K562 (cell line): Measurements from ENCODE around the gene DNAJC25. TPM values are rescaled to one million over a fixed set of nuclear protein-coding genes. Genes with fewer than 3 reads are reported as not detected.

Source experiments
- BACH1 ChIP-seq: fragments of 200-800 bp; sonication (Bioruptor generic); IDR thresholded peaks from 2 replicates; pipeline ENCODE4 v1.6.1; 2016; ENCODE audit warnings: missing genetic modification characterization, missing compliant biosample characterization
- DIDO1 ChIP-seq: fragments of 450-650 bp; IDR thresholded peaks from 2 replicates; pipeline ENCODE4 v1.6.1; 2016; ENCODE audit warnings: low read depth, missing biosample characterization, missing genetic modification characterization
- FOXM1 ChIP-seq, 2 experiments: fragments of 450-650 bp in 1 of 2; sonication (generic) in 1 of 2; formaldehyde crosslinking in 1 of 2; IDR thresholded peaks; 2 replicates each; pipeline versions ENCODE4 v1.6.1 to v1.9.0; 2017 to 2022; ENCODE audit warnings: low read depth in 2 of 2, mild to moderate bottlenecking in 2 of 2, missing genetic modification reagents in 1 of 2, moderate library complexity in 1 of 2
- GATA2 ChIP-seq: sonication (generic); formaldehyde crosslinking; IDR thresholded peaks from 2 replicates; pipeline ENCODE4 v1.4.0; 2020; ENCODE audit warnings: mild to moderate bottlenecking, missing genetic modification reagents
- HDGF ChIP-seq: fragments of 450-650 bp; IDR thresholded peaks from 2 replicates; pipeline ENCODE4 v1.6.1; 2016
- HNRNPL ChIP-seq: fragments of 200-400 bp; formaldehyde crosslinking; IDR thresholded peaks from 2 replicates; pipeline ENCODE4 v1.6.1; 2017; ENCODE audit warnings: low read depth, mild to moderate bottlenecking, low read length
- MCM2 ChIP-seq: fragments of 450-650 bp; IDR thresholded peaks from 2 replicates; pipeline ENCODE4 v1.6.1; 2017; ENCODE audit warnings: low read depth, mild to moderate bottlenecking
- RBM22 ChIP-seq: fragments of 200-400 bp; formaldehyde crosslinking; IDR thresholded peaks from 2 replicates; pipeline ENCODE4 v1.6.1; 2018; ENCODE audit warnings: low read length, low read depth; ENCODE audit not compliant: poor library complexity, severe bottlenecking
- SMARCA5 ChIP-seq: fragments of 450-650 bp; IDR thresholded peaks from 2 replicates; pipeline ENCODE4 v1.6.1; 2016
- SNIP1 ChIP-seq: fragments of 450-650 bp; IDR thresholded peaks from 2 replicates; pipeline ENCODE4 v1.7.1; 2017; ENCODE audit warnings: low read depth, mild to moderate bottlenecking
- ZNF274 ChIP-seq: IDR thresholded peaks from 2 replicates; pipeline ENCODE4 v1.6.1; 2011; ENCODE audit warnings: low read depth, mild to moderate bottlenecking, low read length, moderate library complexity, borderline replicate concordance
- ZNF407 ChIP-seq: fragments of 450-650 bp; IDR thresholded peaks from 2 replicates; pipeline ENCODE4 v1.6.1; 2016; ENCODE audit warnings: low read depth
- polyA plus RNA-seq, 8 experiments: library from polyadenylated mRNA; depleted of rRNA in 4 of 8; stranded (reverse) in 5 of 8; unstranded in 3 of 8; fragments of >200 nt; fragmentation: Nextera tagmentation in 2 of 8; fragmentation: Illumina TruSeq in 1 of 8; extraction: Ambion mirVana in 2 of 8; extraction: Trizol in 1 of 8; gene quantifications; 2 replicates each; pipeline versions ENCODE4 v1.2.1 to v1.2.3, GENCODE V29; 2011 to 2014; ENCODE audit warnings: inconsistent platforms in 1 of 8, missing spikeins in 1 of 8
- total RNA-seq, 7 experiments: library from RNA; depleted of rRNA in 6 of 7; stranded (reverse); fragments of >200 nt in 6 of 7; fragmentation: Illumina TruSeq in 2 of 7; extraction: Trizol in 2 of 7; gene quantifications; 2 replicates each; pipeline versions ENCODE4 v1.2.1 to v1.2.3, GENCODE V29; 2011 to 2021; ENCODE audit warnings: low replicate concordance in 1 of 7
- TF ChIP-seq, protein P1 (sequence below): fragments of 250-450 bp; sonication (Bioruptor Pico); IDR thresholded peaks from 2 replicates; pipeline ENCODE4 v1.5.0; 2021; ENCODE audit warnings: mild to moderate bottlenecking, borderline replicate concordance
- TF ChIP-seq, protein P2 (sequence below): sonication (generic); formaldehyde crosslinking; IDR thresholded peaks from 2 replicates; pipeline ENCODE4 v1.5.0; 2020; ENCODE audit warnings: missing genetic modification reagents
- TF ChIP-seq, protein P3 (sequence below): fragments of 200-800 bp; sonication (Bioruptor generic); IDR thresholded peaks from 2 replicates; pipeline ENCODE4 v1.6.1; 2017; ENCODE audit warnings: missing genetic modification characterization, missing compliant biosample characterization

Gene DNAJC25
- total and polyA plus RNA-seq, 9 of the 15 experiments (the other 6 are each of a cell fraction or from before 2014, with no cell fraction given): 3.7 to 11.2 (median 7.1) TPM

- TF ChIP-seq, protein P1, sequence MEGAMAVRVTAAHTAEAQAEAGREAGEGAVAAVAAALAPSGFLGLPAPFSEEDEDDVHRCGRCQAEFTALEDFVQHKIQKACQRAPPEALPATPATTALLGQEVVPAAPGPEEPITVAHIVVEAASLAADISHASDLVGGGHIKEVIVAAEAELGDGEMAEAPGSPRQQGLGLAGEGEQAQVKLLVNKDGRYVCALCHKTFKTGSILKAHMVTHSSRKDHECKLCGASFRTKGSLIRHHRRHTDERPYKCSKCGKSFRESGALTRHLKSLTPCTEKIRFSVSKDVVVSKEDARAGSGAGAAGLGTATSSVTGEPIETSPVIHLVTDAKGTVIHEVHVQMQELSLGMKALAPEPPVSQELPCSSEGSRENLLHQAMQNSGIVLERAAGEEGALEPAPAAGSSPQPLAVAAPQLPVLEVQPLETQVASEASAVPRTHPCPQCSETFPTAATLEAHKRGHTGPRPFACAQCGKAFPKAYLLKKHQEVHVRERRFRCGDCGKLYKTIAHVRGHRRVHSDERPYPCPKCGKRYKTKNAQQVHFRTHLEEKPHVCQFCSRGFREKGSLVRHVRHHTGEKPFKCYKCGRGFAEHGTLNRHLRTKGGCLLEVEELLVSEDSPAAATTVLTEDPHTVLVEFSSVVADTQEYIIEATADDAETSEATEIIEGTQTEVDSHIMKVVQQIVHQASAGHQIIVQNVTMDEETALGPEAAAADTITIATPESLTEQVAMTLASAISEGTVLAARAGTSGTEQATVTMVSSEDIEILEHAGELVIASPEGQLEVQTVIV: no peak
- TF ChIP-seq RBM22 (peak; percentile 77), SMARCA5 (no peak), BACH1 (tag) (no peak), ZNF274 (no peak), DIDO1 (no peak), ZNF407 (no peak), MCM2 (no peak), GATA2 (CRISPR knock-in tag) (no peak), FOXM1 (IDR thresholded peaks at IDR 0.05; ENCODE audit: low read depth) (no peak), FOXM1 (CRISPR knock-in tag; IDR thresholded peaks at IDR 0.05; ENCODE audit: low read depth) (no peak; the same call in 1 of the 2 replicates), HNRNPL (no peak; the same call in none of the 2 replicates), HDGF (no peak), SNIP1 (no peak)
- TF ChIP-seq, protein P2, sequence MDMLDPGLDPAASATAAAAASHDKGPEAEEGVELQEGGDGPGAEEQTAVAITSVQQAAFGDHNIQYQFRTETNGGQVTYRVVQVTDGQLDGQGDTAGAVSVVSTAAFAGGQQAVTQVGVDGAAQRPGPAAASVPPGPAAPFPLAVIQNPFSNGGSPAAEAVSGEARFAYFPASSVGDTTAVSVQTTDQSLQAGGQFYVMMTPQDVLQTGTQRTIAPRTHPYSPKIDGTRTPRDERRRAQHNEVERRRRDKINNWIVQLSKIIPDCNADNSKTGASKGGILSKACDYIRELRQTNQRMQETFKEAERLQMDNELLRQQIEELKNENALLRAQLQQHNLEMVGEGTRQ (CRISPR knock-in tag): no peak
- TF ChIP-seq, protein P3, sequence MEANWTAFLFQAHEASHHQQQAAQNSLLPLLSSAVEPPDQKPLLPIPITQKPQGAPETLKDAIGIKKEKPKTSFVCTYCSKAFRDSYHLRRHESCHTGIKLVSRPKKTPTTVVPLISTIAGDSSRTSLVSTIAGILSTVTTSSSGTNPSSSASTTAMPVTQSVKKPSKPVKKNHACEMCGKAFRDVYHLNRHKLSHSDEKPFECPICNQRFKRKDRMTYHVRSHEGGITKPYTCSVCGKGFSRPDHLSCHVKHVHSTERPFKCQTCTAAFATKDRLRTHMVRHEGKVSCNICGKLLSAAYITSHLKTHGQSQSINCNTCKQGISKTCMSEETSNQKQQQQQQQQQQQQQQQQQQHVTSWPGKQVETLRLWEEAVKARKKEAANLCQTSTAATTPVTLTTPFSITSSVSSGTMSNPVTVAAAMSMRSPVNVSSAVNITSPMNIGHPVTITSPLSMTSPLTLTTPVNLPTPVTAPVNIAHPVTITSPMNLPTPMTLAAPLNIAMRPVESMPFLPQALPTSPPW (CRISPR knock-in tag): peak; percentile 66
Measured at GRCh38 chr9:111631214-111631971, at the start of gene DNAJC25 (continued).
